GM18526 (cell line): ENCODE data around the gene IGSF21.

Source experiments
- POLR2A ChIP-seq: IDR thresholded peaks from 3 replicates; pipeline ENCODE4 v1.6.1; 2011; ENCODE audit not compliant: insufficient read length; ENCODE audit errors: extremely low read depth

IGSF21 gene

GRCh38 chr1:18126616-18127015 lies 19.0 kb downstream of the IGSF21 start:
- no peak for TF ChIP-seq POLR2A

GRCh38 chr1:18128298-18128697 lies 20.7 kb downstream of the IGSF21 start:
- no peak for TF ChIP-seq POLR2A

GRCh38 chr1:18130356-18130755 lies 22.8 kb downstream of the IGSF21 start:
- TF ChIP-seq POLR2A: no peak

- TF ChIP-seq POLR2A: no peak
Measured at GRCh38 chr1:18132022-18132710, 24.6 kb downstream of the IGSF21 start.

- no peak for TF ChIP-seq POLR2A
Measured at GRCh38 chr1:18132711-18133541, 25.3 kb downstream of the IGSF21 start.

- TF ChIP-seq POLR2A: no peak
Measured at GRCh38 chr1:18134324-18135046, 26.9 kb downstream of the IGSF21 start.

- no peak for TF ChIP-seq POLR2A
Measured at GRCh38 chr1:18137759-18138345, 30.3 kb downstream of the IGSF21 start.

GRCh38 chr1:18139198-18139981 lies 31.8 kb downstream of the IGSF21 start:
- TF ChIP-seq POLR2A: no peak

GRCh38 chr1:18140411-18140810 lies 32.8 kb downstream of the IGSF21 start:
- no peak for TF ChIP-seq POLR2A

GRCh38 chr1:18141661-18142060 lies 34.1 kb downstream of the IGSF21 start:
- TF ChIP-seq POLR2A: no peak

GRCh38 chr1:18142471-18142870 lies 34.9 kb downstream of the IGSF21 start:
- no peak for TF ChIP-seq POLR2A

- TF ChIP-seq POLR2A: no peak
Measured at GRCh38 chr1:18142969-18143368, 35.4 kb downstream of the IGSF21 start.

- TF ChIP-seq POLR2A: no peak
Measured at GRCh38 chr1:18144062-18144461, 36.5 kb downstream of the IGSF21 start.

- no peak for TF ChIP-seq POLR2A
Measured at GRCh38 chr1:18144916-18145647, 37.5 kb downstream of the IGSF21 start.
